Mucosa of stomach (tissue), 1 donor: ENCODE measurements around the gene HDAC1.

Experiments
- H3K27me3 ChIP-seq: one replicate; pipeline ENCODE4 v1.7.0; 2013; ENCODE audit warnings: mild to moderate bottlenecking, low read length; ENCODE audit not compliant: control insufficient read depth, insufficient read depth
- H3K36me3 ChIP-seq: one replicate; pipeline ENCODE4 v1.7.0; 2013; ENCODE audit warnings: low read length; ENCODE audit not compliant: control insufficient read depth, insufficient read depth
- H3K4me1 ChIP-seq: one replicate; pipeline ENCODE4 v1.7.0; 2013; ENCODE audit warnings: mild to moderate bottlenecking, low read length; ENCODE audit not compliant: control insufficient read depth, insufficient read depth
- H3K4me3 ChIP-seq: one replicate; pipeline ENCODE4 v1.7.0; 2013; ENCODE audit warnings: low read length
- H3K9ac ChIP-seq: one replicate; pipeline ENCODE4 v1.7.0; 2013; ENCODE audit warnings: mild to moderate bottlenecking, low read length, moderate library complexity
- H3K9me3 ChIP-seq: one replicate; pipeline ENCODE4 v1.7.0; 2013; ENCODE audit warnings: mild to moderate bottlenecking, low read length, moderate library complexity; ENCODE audit not compliant: control insufficient read depth
- donor health status: Pancreatic carcinoma.

HDAC1 gene

GRCh38 chr1:32335535-32335789 is 43.6 kb downstream of the HDAC1 start:
- H3K4me1 ChIP-seq = peaks cover 60% of the 10 kb centered on the region
- no peaks in the 10 kb centered on the region for H3K27me3 ChIP-seq
- no peak overlapping the region for H3K4me3 ChIP-seq
- H3K9me3 ChIP-seq = no peaks in the 10 kb centered on the region
- H3K9ac ChIP-seq = peak overlapping the region; percentile 69
- H3K36me3 ChIP-seq = no peaks in the 10 kb centered on the region

- Histone ChIP-seq H3K9ac (peak within 1 kb of the TSS; percentile 69), H3K4me1 (peaks cover 60% of the 10 kb centered on the region), H3K27me3 (no peaks in the 10 kb centered on the region), H3K36me3 (no peaks in the 10 kb centered on the region), H3K9me3 (no peaks in the 10 kb centered on the region), H3K4me3 (peak within 1 kb of the TSS; percentile 18)
Observed at GRCh38 chr1:32335790-32336590, 44.1 kb downstream of the HDAC1 start, which contains the start of gene MARCKSL1. MARCKSL1 (minus strand) TSS chr1:32336233; CDS start chr1:32336033, 200 bp downstream.

GRCh38 chr1:32336591-32336932 is 44.7 kb downstream of the HDAC1 start:
- H3K4me1 ChIP-seq = peaks cover 61% of the 10 kb centered on the region
- H3K4me3 ChIP-seq = no peak overlapping the region
- H3K36me3 ChIP-seq = no peaks in the 10 kb centered on the region
- no peak overlapping the region for H3K9ac ChIP-seq
- no peaks in the 10 kb centered on the region for H3K9me3 ChIP-seq
- no peaks in the 10 kb centered on the region for H3K27me3 ChIP-seq

- Histone ChIP-seq H3K9me3 (no peaks in the 10 kb centered on the region), H3K27me3 (no peaks in the 10 kb centered on the region), H3K4me1 (peaks cover 62% of the 10 kb centered on the region), H3K4me3 (no peak overlapping the region), H3K36me3 (no peaks in the 10 kb centered on the region), H3K9ac (no peak overlapping the region)
Observed at GRCh38 chr1:32336963-32337675, 45.2 kb downstream of the HDAC1 start.

- Histone ChIP-seq H3K9ac (peak overlapping the region; percentile 52), H3K9me3 (no peaks in the 10 kb centered on the region), H3K4me3 (no peak overlapping the region), H3K27me3 (no peaks in the 10 kb centered on the region), H3K4me1 (peaks cover 60% of the 10 kb centered on the region), H3K36me3 (no peaks in the 10 kb centered on the region)
Observed at GRCh38 chr1:32337855-32338636, 46.2 kb downstream of the HDAC1 start.

- no peaks in the 10 kb centered on the region for H3K36me3 ChIP-seq
- H3K9ac ChIP-seq = peak overlapping the region; percentile 52
- no peaks in the 10 kb centered on the region for H3K27me3 ChIP-seq
- no peak overlapping the region for H3K4me3 ChIP-seq
- H3K4me1 ChIP-seq = peaks cover 56% of the 10 kb centered on the region
- H3K9me3 ChIP-seq = no peaks in the 10 kb centered on the region
Observed at GRCh38 chr1:32338637-32339145, 46.8 kb downstream of the HDAC1 start.

- Histone ChIP-seq H3K4me3 (no peak overlapping the region), H3K4me1 (peaks cover 50% of the 10 kb centered on the region), H3K27me3 (no peaks in the 10 kb centered on the region), H3K9ac (no peak overlapping the region), H3K9me3 (no peaks in the 10 kb centered on the region), H3K36me3 (no peaks in the 10 kb centered on the region)
Observed at GRCh38 chr1:32339363-32339978, 47.6 kb downstream of the HDAC1 start.

GRCh38 chr1:32341186-32341757 is 49.4 kb downstream of the HDAC1 start:
- Histone ChIP-seq H3K4me3 (no peak overlapping the region), H3K27me3 (no peaks in the 10 kb centered on the region), H3K9me3 (no peaks in the 10 kb centered on the region), H3K4me1 (peaks cover 49% of the 10 kb centered on the region), H3K36me3 (no peaks in the 10 kb centered on the region), H3K9ac (no peak overlapping the region)

- Histone ChIP-seq H3K4me3 (no peak overlapping the region), H3K9me3 (no peaks in the 10 kb centered on the region), H3K36me3 (no peaks in the 10 kb centered on the region), H3K9ac (no peak overlapping the region), H3K27me3 (no peaks in the 10 kb centered on the region), H3K4me1 (peaks cover 44% of the 10 kb centered on the region)
Observed at GRCh38 chr1:32341971-32342370, 50.1 kb downstream of the HDAC1 start.

- no peaks in the 10 kb centered on the region for H3K9me3 ChIP-seq
- no peaks in the 10 kb centered on the region for H3K27me3 ChIP-seq
- H3K9ac ChIP-seq = no peak overlapping the region
- H3K36me3 ChIP-seq = no peaks in the 10 kb centered on the region
- no peak overlapping the region for H3K4me3 ChIP-seq
- H3K4me1 ChIP-seq = peaks cover 37% of the 10 kb centered on the region
Observed at GRCh38 chr1:32342704-32343103, 50.8 kb downstream of the HDAC1 start.

GRCh38 chr1:32345289-32345827 is 53.5 kb downstream of the HDAC1 start:
- H3K27me3 ChIP-seq = no peaks in the 10 kb centered on the region
- H3K4me3 ChIP-seq = no peak overlapping the region
- peaks cover 20% of the 10 kb centered on the region for H3K4me1 ChIP-seq
- H3K9me3 ChIP-seq = no peaks in the 10 kb centered on the region
- H3K9ac ChIP-seq = no peak overlapping the region
- H3K36me3 ChIP-seq = no peaks in the 10 kb centered on the region
